Duodenal mucosa (tissue), 2 donors: ENCODE data around the gene CSTPP1.

Experiments used
- H3K27ac ChIP-seq: one replicate; pipeline ENCODE4 v1.7.0; 2013; ENCODE audit warnings: low read depth, low read length
- H3K27me3 ChIP-seq, 2 donors: one replicate each; pipeline ENCODE4 v1.7.0; 2013; ENCODE audit warnings: low read length in 2 of 2, control low read depth in 1 of 2; ENCODE audit not compliant: insufficient read depth in 2 of 2, control insufficient read depth in 1 of 2
- H3K36me3 ChIP-seq, 2 donors: one replicate each; pipeline ENCODE4 v1.7.0; 2013; ENCODE audit warnings: low read length in 2 of 2, control low read depth in 1 of 2; ENCODE audit not compliant: insufficient read depth in 2 of 2, control insufficient read depth in 1 of 2
- H3K4me1 ChIP-seq, 2 donors: one replicate each; pipeline ENCODE4 v1.7.0; 2013; ENCODE audit warnings: low read length in 2 of 2, control low read depth in 1 of 2; ENCODE audit not compliant: insufficient read depth in 2 of 2, control insufficient read depth in 1 of 2
- H3K4me3 ChIP-seq, 2 donors: one replicate each; pipeline ENCODE4 v1.7.0; 2013; ENCODE audit warnings: low read length in 2 of 2, low read depth in 1 of 2
- H3K9ac ChIP-seq, 2 donors: one replicate each; pipeline ENCODE4 v1.7.0; 2013; ENCODE audit warnings: low read length in 2 of 2, low read depth in 1 of 2
- H3K9me3 ChIP-seq, 2 donors: one replicate each; pipeline ENCODE4 v1.7.0; 2013; ENCODE audit warnings: low read length in 2 of 2, control low read depth in 1 of 2; ENCODE audit not compliant: control insufficient read depth in 1 of 2

The CSTPP1 gene

DNA sequence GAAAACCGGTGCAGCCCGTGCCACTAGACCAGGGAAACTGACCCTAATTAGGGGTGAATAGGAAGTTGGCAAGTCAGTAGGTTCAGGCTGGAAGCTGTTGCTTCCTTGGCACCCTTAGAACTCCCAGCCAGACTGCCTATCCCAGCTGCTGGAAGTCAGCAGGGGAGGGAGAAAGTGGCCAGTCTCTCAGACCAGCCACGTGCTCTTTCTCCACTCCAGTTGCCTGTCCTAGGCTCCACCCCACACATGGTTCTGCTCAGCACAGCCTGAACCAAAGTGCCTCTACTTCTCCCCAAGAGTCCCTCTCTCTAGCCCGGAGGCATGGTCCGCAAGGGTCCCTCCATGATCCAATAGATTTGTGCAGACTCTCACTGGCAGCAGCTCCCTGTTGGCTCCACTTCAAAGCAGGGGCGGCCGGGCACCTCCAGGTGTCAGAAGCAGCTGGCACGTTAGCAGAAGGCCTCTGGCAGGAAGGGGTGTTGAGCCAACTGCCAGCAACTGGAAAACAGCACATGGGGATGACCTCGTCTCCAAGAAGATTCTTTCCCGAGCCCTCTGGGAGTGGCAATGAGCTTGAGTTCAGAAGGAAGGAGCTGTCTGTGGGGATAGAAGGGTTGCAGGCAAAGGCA is 212.5 kb downstream of the CSTPP1 start:
- peaks cover 23 to 25% of the 10 kb centered on the region in 2 donors for H3K4me1 ChIP-seq
- H3K27ac ChIP-seq: no peak overlapping the region
- H3K9ac ChIP-seq: no peak overlapping the region
- no peaks in the 10 kb centered on the region for H3K27me3 ChIP-seq
- H3K4me3 ChIP-seq: no peak overlapping the region
- H3K9me3 ChIP-seq: no peaks in the 10 kb centered on the region
- H3K36me3 ChIP-seq: no peaks in the 10 kb centered on the region

- Histone ChIP-seq H3K4me1 (peaks cover 23 to 25% of the 10 kb centered on the region in 2 donors), H3K27ac (no peak overlapping the region), H3K9ac (no peak overlapping the region), H3K27me3 (no peaks in the 10 kb centered on the region), H3K9me3 (no peaks in the 10 kb centered on the region), H3K4me3 (no peak overlapping the region), H3K36me3 (no peaks in the 10 kb centered on the region)
Measured at GRCh38 chr11:47149782-47150181, 213.2 kb downstream of the CSTPP1 start.

- no peak overlapping the region for H3K9ac ChIP-seq
- H3K27me3 ChIP-seq: no peaks in the 10 kb centered on the region
- no peak overlapping the region for H3K4me3 ChIP-seq
- H3K4me1 ChIP-seq: peaks cover 23 to 25% of the 10 kb centered on the region in 2 donors
- peaks cover 0 to 3% of the 10 kb centered on the region in 2 donors for H3K36me3 ChIP-seq
- no peaks in the 10 kb centered on the region for H3K9me3 ChIP-seq
- H3K27ac ChIP-seq: no peak overlapping the region
Measured at GRCh38 chr11:47152126-47152952, 215.8 kb downstream of the CSTPP1 start.

DNA sequence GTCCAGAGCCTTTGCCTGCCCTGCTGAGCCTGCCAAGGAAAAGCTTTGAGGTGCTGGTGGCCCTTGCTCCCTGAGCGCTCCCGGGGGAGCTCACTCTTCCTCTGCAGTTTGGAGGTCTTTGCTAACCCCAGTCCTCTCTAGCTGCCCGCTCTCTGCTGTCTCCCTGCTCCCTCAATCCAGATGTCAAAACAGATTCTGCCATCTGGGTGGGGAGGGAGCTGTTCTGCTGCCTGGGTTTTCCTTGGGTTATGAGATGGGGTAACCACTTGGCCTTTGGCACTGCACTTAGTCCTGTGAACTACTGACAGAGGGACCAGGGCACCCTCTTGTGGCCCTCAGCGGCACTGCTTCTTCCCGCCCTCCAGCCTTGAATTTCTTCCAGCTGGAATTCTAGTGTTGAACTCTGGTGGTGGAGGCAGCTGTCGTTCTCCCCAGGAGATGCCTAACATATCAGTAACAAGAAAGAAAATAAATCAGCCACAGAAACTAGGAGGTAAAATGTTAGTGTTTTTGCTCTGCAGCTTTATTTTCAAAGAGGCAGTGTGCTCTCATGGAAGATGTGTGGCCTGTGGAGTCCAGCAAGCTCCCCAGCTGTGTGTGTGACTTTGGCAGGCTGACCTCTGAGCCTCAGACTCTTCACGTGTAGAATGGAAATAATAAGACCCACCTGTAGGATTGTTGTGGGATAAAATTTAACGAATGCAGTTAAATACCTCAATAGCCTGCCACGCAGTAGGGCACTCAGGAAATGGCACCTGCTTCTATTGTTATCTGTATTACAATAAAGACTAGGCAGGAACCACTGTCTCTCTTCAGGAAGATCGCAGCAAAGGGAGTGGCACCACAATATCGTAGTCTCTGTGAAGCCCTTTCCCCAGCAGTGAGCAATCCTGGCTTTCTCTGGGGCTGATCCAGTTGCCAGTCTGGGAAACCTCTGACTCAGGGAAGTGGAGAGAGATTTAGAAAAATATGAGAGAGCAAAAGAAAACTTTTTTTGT is 216.7 kb downstream of the CSTPP1 start:
- Histone ChIP-seq H3K27ac (no peak overlapping the region), H3K36me3 (peaks cover 0 to 3% of the 10 kb centered on the region in 2 donors), H3K4me1 (peaks cover 22 to 25% of the 10 kb centered on the region in 2 donors), H3K27me3 (no peaks in the 10 kb centered on the region), H3K9me3 (no peaks in the 10 kb centered on the region), H3K4me3 (no peak overlapping the region), H3K9ac (peak overlapping the region in 1 of 2 donors; percentile 22)

- H3K27me3 ChIP-seq: no peaks in the 10 kb centered on the region
- H3K9me3 ChIP-seq: no peaks in the 10 kb centered on the region
- peaks cover 0 to 3% of the 10 kb centered on the region in 2 donors for H3K36me3 ChIP-seq
- H3K27ac ChIP-seq: no peak overlapping the region
- no peak overlapping the region for H3K9ac ChIP-seq
- H3K4me1 ChIP-seq: peaks cover 10 to 13% of the 10 kb centered on the region in 2 donors
- H3K4me3 ChIP-seq: no peak overlapping the region
Measured at GRCh38 chr11:47154616-47155570, 218.3 kb downstream of the CSTPP1 start.

- Histone ChIP-seq H3K27ac (no peak overlapping the region), H3K27me3 (no peaks in the 10 kb centered on the region), H3K9me3 (no peaks in the 10 kb centered on the region), H3K9ac (no peak overlapping the region), H3K4me1 (peaks cover 10 to 13% of the 10 kb centered on the region in 2 donors), H3K4me3 (no peak overlapping the region), H3K36me3 (peaks cover 0 to 3% of the 10 kb centered on the region in 2 donors)
Measured at GRCh38 chr11:47155879-47156278, 219.3 kb downstream of the CSTPP1 start.

GRCh38 chr11:47156333-47156732 is 219.8 kb downstream of the CSTPP1 start:
- Histone ChIP-seq H3K9me3 (no peaks in the 10 kb centered on the region), H3K27me3 (no peaks in the 10 kb centered on the region), H3K27ac (no peak overlapping the region), H3K4me1 (peaks cover 10 to 13% of the 10 kb centered on the region in 2 donors), H3K9ac (no peak overlapping the region), H3K4me3 (no peak overlapping the region), H3K36me3 (peaks cover 0 to 3% of the 10 kb centered on the region in 2 donors)

DNA sequence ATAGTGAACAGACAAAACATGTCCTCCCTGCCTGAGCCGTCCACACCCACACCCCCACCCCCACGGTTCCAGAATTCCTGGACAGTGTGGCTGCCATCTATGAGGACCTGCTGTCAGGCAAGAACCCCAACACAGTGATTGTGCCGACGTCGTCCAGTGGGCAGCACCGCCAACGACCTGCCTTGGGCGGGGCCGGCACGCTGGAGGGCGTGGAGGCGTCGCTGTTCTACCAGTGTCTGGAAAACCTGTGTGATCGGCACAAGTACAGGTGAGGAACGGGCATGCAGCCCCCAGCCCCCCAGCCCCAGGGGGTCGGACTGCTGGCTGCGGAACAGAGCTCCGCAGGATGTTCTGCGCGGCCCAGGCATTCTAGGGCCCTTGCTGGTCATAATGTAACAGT is 220.4 kb downstream of the CSTPP1 start:
- H3K9ac ChIP-seq: no peak overlapping the region
- peaks cover 0 to 3% of the 10 kb centered on the region in 2 donors for H3K36me3 ChIP-seq
- peaks cover 10 to 13% of the 10 kb centered on the region in 2 donors for H3K4me1 ChIP-seq
- no peaks in the 10 kb centered on the region for H3K27me3 ChIP-seq
- H3K4me3 ChIP-seq: no peak overlapping the region
- no peaks in the 10 kb centered on the region for H3K9me3 ChIP-seq
- no peak overlapping the region for H3K27ac ChIP-seq

- no peaks in the 10 kb centered on the region for H3K9me3 ChIP-seq
- no peaks in the 10 kb centered on the region for H3K27me3 ChIP-seq
- H3K27ac ChIP-seq: no peak overlapping the region
- H3K4me1 ChIP-seq: peaks cover 8 to 9% of the 10 kb centered on the region in 2 donors
- peaks cover 0 to 3% of the 10 kb centered on the region in 2 donors for H3K36me3 ChIP-seq
- H3K4me3 ChIP-seq: no peak overlapping the region
- no peak overlapping the region for H3K9ac ChIP-seq
Measured at GRCh38 chr11:47157805-47158204, 221.2 kb downstream of the CSTPP1 start.
